GM19035 (cell line): ENCODE results near the gene BMPR2.
A peak's percentile ranks its signal among the peaks of the same experiment; 100 is the strongest.
"Not testable (repeated sequence)": the region's sequence is repeated elsewhere in the genome, so short reads cannot be mapped to it uniquely, and the experiment has no call there.

Source experiments
- ATAC-seq: cut with Tn5 transposase; IDR thresholded peaks from one replicate; pipeline ENCODE4 v1.9.1; 2021; ENCODE audit not compliant: unreplicated experiment

The BMPR2 gene

GRCh38 chr2:202375609-202376408 is at the start of gene BMPR2:
TSS of gene BMPR2 (plus strand) at chr2:202376327. CDS start at chr2:202377475, 1,148 bp downstream.
- ATAC-seq = peak; percentile 71

DNA sequence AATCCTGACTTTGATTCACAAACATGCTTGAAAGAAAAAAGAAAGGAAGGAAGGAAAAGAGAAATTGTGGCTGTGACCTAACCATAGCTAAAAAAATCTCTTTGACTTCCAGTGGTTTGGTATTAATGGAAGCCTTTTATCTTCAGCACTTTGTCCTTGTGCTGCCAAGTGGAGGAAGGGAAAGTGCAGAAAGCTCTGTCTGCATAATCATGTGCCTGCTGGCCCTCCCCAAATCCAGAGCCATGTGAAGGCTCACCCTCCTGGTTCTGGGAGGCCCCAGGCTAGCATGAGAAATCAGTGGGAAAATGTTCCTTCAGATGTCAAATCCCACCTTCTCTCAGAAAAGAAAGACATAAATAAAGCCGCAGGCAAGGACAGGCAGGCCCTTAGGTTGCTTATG is 48.3 kb upstream of the BMPR2 start:
- ATAC-seq = no peak

- no peak for ATAC-seq
Measured at GRCh38 chr2:202335791-202336467, 40.2 kb upstream of the BMPR2 start.

- ATAC-seq = no peak
Measured at GRCh38 chr2:202337151-202337550, 39.0 kb upstream of the BMPR2 start.

DNA sequence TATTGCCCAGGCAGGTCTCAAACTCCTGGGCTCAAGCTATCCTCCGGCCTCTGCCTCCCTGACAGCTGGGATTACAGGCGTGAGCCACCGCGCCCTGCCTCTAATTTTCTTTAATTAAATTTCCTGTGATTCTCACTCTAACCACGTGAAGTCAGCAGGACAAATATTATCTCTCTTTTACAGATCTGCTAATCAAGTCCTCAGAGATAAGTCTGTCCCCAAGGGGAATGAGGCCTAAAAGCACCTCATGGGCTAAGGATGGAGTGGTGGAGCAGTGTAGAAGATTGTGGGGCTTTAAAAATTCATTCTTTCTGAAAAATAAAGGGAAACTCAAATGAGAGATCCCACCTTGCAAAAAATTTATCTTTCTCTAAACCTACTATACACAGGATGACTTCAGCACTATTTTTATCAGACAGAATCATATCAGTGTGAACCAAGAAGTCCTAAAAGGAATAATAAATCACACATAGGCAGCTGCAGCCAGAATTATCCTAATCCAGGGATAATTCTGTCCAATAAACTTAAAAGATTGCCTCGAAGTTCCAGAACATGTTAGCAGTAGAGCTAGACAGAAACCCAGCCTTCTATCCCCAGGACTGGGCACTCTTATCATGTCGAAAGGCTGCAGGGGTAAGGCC is 38.3 kb upstream of the BMPR2 start:
- no peak for ATAC-seq

DNA sequence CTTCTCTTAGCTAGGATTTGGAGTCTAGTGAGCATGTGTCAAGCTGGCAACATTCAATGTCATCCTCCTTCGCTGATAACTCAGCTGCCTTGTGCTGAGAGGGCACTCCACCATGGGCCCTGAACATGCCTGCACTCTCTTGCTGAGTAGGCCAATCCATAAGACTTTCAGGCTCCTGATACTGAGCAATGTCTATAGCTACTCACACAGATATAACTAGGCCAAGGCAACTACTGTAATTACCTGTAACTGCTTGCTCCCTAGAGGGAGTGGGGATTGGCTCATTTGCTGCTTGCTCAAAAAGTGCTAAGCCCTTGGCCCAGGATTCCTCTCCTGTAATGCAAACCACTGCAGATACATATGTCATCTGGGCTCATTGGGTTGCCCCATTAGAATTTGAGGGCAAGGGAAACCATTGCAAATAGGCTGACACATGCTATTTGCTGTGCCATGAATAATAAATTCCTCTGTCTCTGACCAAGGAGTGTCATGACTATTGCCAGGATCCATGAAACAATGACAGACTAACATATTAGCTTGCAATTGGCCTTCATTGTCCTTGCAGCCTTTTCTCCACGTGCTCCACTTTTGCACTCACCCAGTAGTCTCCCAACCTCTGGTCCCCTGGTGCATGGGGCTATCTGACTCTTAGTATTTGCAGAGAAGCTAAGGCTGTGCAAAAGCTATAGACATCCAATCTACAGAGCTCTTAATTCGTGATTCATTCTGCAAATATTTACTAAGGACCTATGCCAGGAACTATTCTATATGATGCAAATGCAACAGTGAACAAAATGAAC is 36.9 kb upstream of the BMPR2 start:
- ATAC-seq = no peak

GRCh38 chr2:202344178-202344577 is 31.9 kb upstream of the BMPR2 start:
- no peak for ATAC-seq

- no peak for ATAC-seq
Measured at GRCh38 chr2:202346180-202346579, 29.9 kb upstream of the BMPR2 start.

DNA sequence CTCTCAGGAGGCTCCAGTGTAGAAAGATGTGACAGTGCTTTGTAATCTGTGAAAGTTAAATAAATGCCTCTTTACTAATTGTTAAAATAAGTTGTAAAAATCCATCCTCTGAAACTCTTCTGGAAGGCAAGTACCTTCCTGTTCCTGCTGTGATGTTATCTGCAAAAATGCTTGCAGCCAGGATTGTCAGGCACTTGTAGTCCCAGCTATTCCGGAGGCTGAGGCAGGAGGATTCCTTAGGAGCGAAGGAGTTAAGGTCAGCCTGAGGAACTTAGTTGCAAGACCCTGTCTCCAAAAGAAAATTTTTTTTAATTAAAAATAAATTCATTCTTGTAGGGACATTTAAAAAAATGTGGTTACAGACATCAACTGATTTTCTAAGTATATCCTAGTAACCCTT is 22.7 kb upstream of the BMPR2 start:
- ATAC-seq = no peak

- no peak for ATAC-seq
Measured at GRCh38 chr2:202355993-202356505, 20.1 kb upstream of the BMPR2 start.

GRCh38 chr2:202358924-202359323 is 17.2 kb upstream of the BMPR2 start:
- not testable (repeated sequence) for ATAC-seq

DNA sequence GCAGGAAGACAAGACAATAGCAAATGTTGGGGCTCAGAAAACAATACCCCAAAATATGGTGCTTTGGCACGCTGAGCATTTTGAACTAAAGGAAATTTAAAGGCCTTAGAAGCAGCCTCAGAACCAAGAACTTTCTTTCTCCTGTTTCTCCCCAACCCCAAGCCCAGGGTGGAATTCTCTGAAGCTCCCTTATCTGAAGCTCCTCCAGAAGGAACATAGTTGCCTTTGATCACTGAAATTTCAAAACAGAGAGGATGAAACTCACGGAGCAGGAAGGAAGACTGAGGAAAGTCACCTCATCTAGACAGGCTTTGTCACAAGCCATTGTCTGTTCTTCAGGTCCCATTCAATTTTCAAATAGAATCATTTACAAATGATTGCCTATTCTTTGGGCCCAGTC is 15.5 kb upstream of the BMPR2 start:
- no peak for ATAC-seq

GRCh38 chr2:202361108-202361507 is 15.0 kb upstream of the BMPR2 start:
- no peak for ATAC-seq

GRCh38 chr2:202373490-202373889 is 2.6 kb upstream of the BMPR2 start:
- ATAC-seq = no peak

DNA sequence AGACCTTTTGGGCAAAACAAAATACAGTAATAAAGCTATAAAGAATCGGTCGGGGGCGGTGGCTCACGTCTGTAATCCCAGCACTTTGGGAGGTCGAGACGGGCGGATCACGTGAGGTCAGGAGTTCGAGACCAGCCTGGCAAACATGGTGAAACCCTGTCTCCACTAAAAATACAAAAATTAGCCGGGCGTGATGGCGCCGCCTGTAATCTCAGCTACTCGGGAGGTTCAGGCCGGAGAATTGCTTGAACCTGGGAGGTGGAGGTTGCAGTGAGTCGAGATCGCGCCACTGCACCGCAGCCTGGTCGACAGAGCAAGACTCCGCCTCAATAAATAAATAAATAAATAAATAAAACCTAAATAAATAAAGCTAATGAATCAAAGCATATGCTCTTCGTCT is 1.7 kb upstream of the BMPR2 start:
- ATAC-seq = not testable (repeated sequence)

GRCh38 chr2:202375033-202375608 is 1.0 kb upstream of the BMPR2 start:
- no peak for ATAC-seq

GRCh38 chr2:202376460-202377206 is 506 bp downstream of the BMPR2 start:
- ATAC-seq = peak; percentile 24

- ATAC-seq = no peak
Measured at GRCh38 chr2:202377207-202377761, 1.2 kb downstream of the BMPR2 start.

DNA sequence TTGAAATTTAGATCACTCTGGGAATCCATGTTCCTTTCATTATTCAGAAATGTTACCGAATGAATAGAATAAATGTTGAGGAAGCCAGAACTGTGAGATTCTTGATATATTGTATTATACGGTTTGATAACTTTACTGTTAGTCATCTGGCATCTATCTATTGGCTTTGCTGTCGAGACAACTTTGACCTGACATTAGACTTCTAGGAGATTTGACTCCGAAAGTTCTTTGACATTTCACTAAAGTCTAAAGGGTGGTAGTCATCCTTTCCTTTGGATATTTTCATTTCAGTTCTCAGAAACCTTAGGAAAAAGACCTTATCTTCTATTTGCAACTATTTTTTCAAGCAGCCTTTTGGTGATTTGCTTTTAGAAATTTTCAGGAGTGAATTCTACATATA is 1.9 kb downstream of the BMPR2 start:
- ATAC-seq = no peak
